ENCODE results near the gene GLRA3. TPM values are rescaled to one million over a fixed set of nuclear protein-coding genes. Genes with fewer than 3 reads are reported as not detected.

The GLRA3 gene
- total and polyA plus RNA-seq, 8 donors: 0.03 to 0.11 (median 0.04) TPM; not detected in 3

DNA sequence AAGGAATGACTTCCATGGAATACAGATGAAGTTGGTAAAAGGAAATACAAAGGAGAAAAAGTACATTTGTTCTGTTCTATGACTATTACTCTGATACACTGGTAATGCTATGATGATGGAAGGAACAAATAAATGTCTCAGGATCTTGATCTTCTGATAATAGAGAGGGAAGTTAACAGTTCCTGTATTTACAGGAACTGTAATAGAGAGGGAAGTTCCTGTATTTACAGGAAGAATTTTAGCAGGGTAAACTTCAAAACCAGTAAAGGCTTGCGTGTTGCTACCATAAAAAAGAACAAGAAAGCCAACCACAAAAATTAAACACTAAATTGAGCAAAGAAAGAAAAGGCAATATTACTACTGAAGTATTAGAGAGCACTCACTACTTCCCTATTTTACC lies 215.1 kb downstream of the GLRA3 start:
- Histone ChIP-seq H3K36me3 (no peaks in the 10 kb centered on the region), H3K27ac (peak overlapping the region in 1 of 2 donors; percentile 71), H3K4me1 (peaks cover 0 to 44% of the 10 kb centered on the region in 2 donors), H3K4me3 (no peak overlapping the region), H3K9me3 (peaks cover 0 to 6% of the 10 kb centered on the region in 2 donors), H3K27me3 (no peaks in the 10 kb centered on the region)
- intact Hi-C loops (cut with DNase I): no loop called here
- DNase-seq: no peak
- no peak for TF ChIP-seq CTCF (IDR thresholded peaks at IDR 0.05)
- ATAC-seq: no peak

DNA sequence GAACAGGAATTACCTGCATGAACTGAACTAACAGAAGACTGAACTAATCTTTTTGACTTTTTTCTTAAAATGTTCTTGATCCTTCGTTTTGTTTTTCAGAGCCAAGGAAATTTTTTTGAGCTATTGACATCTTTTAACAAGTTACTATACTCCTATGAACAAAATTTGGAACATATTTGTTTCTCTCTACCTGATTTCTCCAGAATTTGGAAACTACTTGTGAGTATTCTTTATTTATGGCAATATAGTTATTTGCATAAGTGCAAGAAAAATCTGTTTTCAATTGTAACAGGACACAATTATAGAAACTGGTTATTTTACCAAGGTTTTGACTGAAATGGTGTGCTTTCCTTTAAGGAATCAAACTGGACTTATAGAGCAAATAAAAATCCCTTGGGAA lies 217.3 kb downstream of the GLRA3 start:
- no peak overlapping the region for H3K27ac ChIP-seq
- peaks cover 0 to 6% of the 10 kb centered on the region in 2 donors for H3K9me3 ChIP-seq
- DNase-seq: no peak
- no peak for TF ChIP-seq CTCF (IDR thresholded peaks at IDR 0.05)
- no peak for ATAC-seq
- peaks cover 0 to 32% of the 10 kb centered on the region in 2 donors for H3K4me1 ChIP-seq
- H3K27me3 ChIP-seq: no peaks in the 10 kb centered on the region
- no peak overlapping the region for H3K4me3 ChIP-seq
- intact Hi-C loops (cut with DNase I): no loop called here
- no peaks in the 10 kb centered on the region for H3K36me3 ChIP-seq

GRCh38 chr4:174607792-174608191 lies 221.3 kb downstream of the GLRA3 start:
- no peaks in the 10 kb centered on the region for H3K27me3 ChIP-seq
- intact Hi-C loops (cut with DNase I): no loop called here
- no peak overlapping the region for H3K27ac ChIP-seq
- TF ChIP-seq CTCF (IDR thresholded peaks at IDR 0.05): no peak
- peaks cover 0 to 6% of the 10 kb centered on the region in 2 donors for H3K4me1 ChIP-seq
- peaks cover 0 to 6% of the 10 kb centered on the region in 2 donors for H3K9me3 ChIP-seq
- no peaks in the 10 kb centered on the region for H3K36me3 ChIP-seq
- H3K4me3 ChIP-seq: no peak overlapping the region
- no peak for ATAC-seq
- no peak for DNase-seq

GRCh38 chr4:174604198-174604597 lies 224.8 kb downstream of the GLRA3 start:
- TF ChIP-seq CTCF (IDR thresholded peaks at IDR 0.05): no peak
- Histone ChIP-seq H3K4me1 (peaks cover 0 to 6% of the 10 kb centered on the region in 2 donors), H3K27ac (peak overlapping the region; percentile 14 to 34), H3K9me3 (no peaks in the 10 kb centered on the region), H3K4me3 (no peak overlapping the region), H3K27me3 (no peaks in the 10 kb centered on the region), H3K36me3 (no peaks in the 10 kb centered on the region)
- intact Hi-C loops (cut with DNase I): no loop called here
- DNase-seq: peak in 1 of 4 donors; percentile 53
- peak; percentile 97 for ATAC-seq

DNA sequence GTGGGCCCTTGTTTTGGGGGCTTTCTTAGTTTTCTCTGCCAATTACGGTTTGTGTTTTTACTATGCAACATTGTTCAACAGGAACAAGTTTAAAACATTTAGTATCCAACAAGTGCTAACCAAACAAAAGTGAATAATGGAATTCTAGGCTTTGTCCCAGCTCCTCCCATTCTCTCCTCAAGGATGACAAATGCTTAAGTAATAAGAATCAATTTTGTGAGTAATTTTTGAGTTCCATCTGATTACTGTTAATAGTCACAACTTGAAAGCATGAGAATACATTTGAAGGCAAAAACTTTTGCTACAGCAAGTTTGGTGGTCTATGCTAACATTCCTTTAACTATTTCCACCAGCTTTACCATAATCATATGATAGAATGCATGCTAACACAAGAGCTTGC lies 228.7 kb downstream of the GLRA3 start:
- Histone ChIP-seq H3K36me3 (no peaks in the 10 kb centered on the region), H3K9me3 (no peaks in the 10 kb centered on the region), H3K27me3 (no peaks in the 10 kb centered on the region), H3K4me1 (peaks cover 0 to 6% of the 10 kb centered on the region in 2 donors), H3K27ac (no peak overlapping the region), H3K4me3 (no peak overlapping the region)
- ATAC-seq (no peak), DNase-seq (no peak)
- intact Hi-C loops (cut with DNase I): no loop called here
- TF ChIP-seq CTCF (IDR thresholded peaks at IDR 0.05): no peak
